Panc1 (cell line): Measurements from ENCODE around the gene C13orf46.

Experiments
- CTCF ChIP-seq: fragments of 450-650 bp; IDR thresholded peaks from 2 replicates; pipeline ENCODE4 v1.5.1; 2017; ENCODE audit warnings: mild to moderate bottlenecking
- POLR2AphosphoS5 ChIP-seq: IDR thresholded peaks from 2 replicates; pipeline ENCODE4 v1.6.1; 2012; ENCODE audit warnings: mild to moderate bottlenecking, low read depth, low read length, moderate library complexity
- SIN3A ChIP-seq: IDR thresholded peaks from 2 replicates; pipeline ENCODE4 v1.6.1; 2012; ENCODE audit warnings: low read depth, mild to moderate bottlenecking, low read length, moderate library complexity, borderline replicate concordance; ENCODE audit not compliant: insufficient read depth
- TCF7L2 ChIP-seq: IDR thresholded peaks from 2 replicates; pipeline ENCODE4 v1.6.1; 2011; ENCODE audit warnings: mild to moderate bottlenecking, low read depth, low read length, inconsistent platforms

GRCh38 chr13:114016321-114017027 is 42.6 kb upstream of the C13orf46 start:
- TF ChIP-seq CTCF (no peak), POLR2AphosphoS5 (no peak), SIN3A (no peak), TCF7L2 (no peak)
